ENCODE data around the gene EEF1AKMT2. TPM values are rescaled to one million over a fixed set of nuclear protein-coding genes. Genes with fewer than 3 reads are reported as not detected.

Gene EEF1AKMT2
- total and polyA plus RNA-seq, 2 of the 13 experiments (the other 11 are each of a cell fraction or from before 2014, with no cell fraction given), result 11.3 to 19.3 TPM

DNA sequence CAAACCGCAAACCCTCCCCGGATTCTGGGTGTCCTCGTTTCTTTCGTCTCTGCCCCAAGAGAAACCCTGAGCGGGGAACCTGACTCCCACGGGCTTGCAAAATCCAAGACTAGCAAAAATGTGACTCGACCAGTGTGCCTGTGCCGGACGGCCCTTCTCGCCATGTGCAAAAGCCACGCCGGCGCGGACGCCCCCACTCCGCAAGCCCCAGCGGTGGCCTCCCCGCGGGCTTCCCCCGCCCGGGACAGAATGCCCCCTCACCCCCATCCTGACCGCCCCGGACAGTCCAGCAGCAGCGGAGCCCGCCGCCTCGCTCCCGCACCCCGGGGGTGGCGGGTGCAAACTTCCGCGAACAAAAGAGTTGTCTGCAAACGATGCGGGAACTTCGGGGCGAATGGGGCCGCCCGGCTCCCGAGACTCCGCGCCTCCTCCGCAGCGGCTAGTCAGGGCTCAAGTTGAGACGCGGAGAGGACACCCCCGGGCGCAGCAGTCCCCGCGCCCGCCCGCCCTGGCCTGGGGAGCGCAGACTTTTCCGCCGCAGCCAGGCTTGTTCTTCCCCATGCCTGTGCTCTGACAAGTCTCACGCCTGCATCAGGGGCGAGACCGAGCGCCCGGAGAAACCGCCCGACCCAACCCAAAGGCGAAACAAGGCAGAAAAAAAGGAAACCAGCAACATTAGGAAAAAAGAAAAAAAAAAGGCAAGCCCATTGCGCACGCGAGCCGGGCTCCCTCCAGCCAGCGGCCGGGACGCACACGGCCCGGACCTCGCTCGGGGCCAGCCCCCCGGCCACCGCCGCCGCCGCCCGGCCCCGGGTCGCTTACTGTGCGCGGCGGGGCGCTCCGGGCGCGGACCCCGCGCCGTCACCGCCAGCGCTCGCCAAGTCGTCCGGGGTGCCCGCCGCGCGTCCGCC lies 48.2 kb downstream of the EEF1AKMT2 start (continued):
- TF ChIP-seq SCMH1 (CRISPR knock-in tag; IDR thresholded peaks at IDR 0.05; ENCODE audit: borderline replicate concordance) (no peak), KLF13 (CRISPR knock-in tag; IDR thresholded peaks at IDR 0.05) (no peak), CBX5 (CRISPR knock-in tag; IDR thresholded peaks at IDR 0.05; ENCODE audit: borderline replicate concordance) (no peak), CEBPG (CRISPR knock-in tag; IDR thresholded peaks at IDR 0.05) (no peak), ZFY (CRISPR knock-in tag; IDR thresholded peaks at IDR 0.05) (peak; percentile 22; the same call in 1 of the 2 replicates), ZNF557 (CRISPR knock-in tag; IDR thresholded peaks at IDR 0.05) (no peak), ZNF362 (CRISPR knock-in tag; IDR thresholded peaks at IDR 0.05; ENCODE audit: borderline replicate concordance) (no peak), ZNF747 (CRISPR knock-in tag; IDR thresholded peaks at IDR 0.05; ENCODE audit: borderline replicate concordance) (no peak), MYNN (CRISPR knock-in tag; IDR thresholded peaks at IDR 0.05; ENCODE audit: low read depth) (no peak), MAFG (CRISPR knock-in tag; IDR thresholded peaks at IDR 0.05) (no peak), SP140L (CRISPR knock-in tag; IDR thresholded peaks at IDR 0.05; ENCODE audit: borderline replicate concordance) (no peak), THYN1 (CRISPR knock-in tag; IDR thresholded peaks at IDR 0.05; ENCODE audit: borderline replicate concordance, low read depth) (no peak), ZNF136 (CRISPR knock-in tag; IDR thresholded peaks at IDR 0.05; ENCODE audit: low read depth) (no peak), JUN (CRISPR knock-in tag; IDR thresholded peaks at IDR 0.05) (no peak), RBM39 (IDR thresholded peaks at IDR 0.05; ENCODE audit: low read depth, low read length, poor library complexity, severe bottlenecking) (peak; percentile 75), LCORL (IDR thresholded peaks at IDR 0.05) (no peak), LCORL (CRISPR knock-in tag; IDR thresholded peaks at IDR 0.05) (0 out of 2 replicates have a peak, but pooled peaks have one; percentile 43), POLR2A (IDR thresholded peaks at IDR 0.05; ENCODE audit: insufficient read depth in 1 of 2, low read depth in 2 of 2, low read length in 2 of 2) (no peak), ZNF552 (CRISPR knock-in tag; IDR thresholded peaks at IDR 0.05; ENCODE audit: borderline replicate concordance) (no peak), ARID2 (CRISPR knock-in tag; IDR thresholded peaks at IDR 0.05; ENCODE audit: borderline replicate concordance) (no peak), HDAC1 (CRISPR knock-in tag; IDR thresholded peaks at IDR 0.05) (peak; percentile 26; the same call in 1 of the 2 replicates), GATAD1 (CRISPR knock-in tag; IDR thresholded peaks at IDR 0.05) (no peak), FOXM1 (CRISPR knock-in tag; IDR thresholded peaks at IDR 0.05) (no peak), ZNF576 (CRISPR knock-in tag; IDR thresholded peaks at IDR 0.05) (no peak)
- TF ChIP-seq, protein P1, sequence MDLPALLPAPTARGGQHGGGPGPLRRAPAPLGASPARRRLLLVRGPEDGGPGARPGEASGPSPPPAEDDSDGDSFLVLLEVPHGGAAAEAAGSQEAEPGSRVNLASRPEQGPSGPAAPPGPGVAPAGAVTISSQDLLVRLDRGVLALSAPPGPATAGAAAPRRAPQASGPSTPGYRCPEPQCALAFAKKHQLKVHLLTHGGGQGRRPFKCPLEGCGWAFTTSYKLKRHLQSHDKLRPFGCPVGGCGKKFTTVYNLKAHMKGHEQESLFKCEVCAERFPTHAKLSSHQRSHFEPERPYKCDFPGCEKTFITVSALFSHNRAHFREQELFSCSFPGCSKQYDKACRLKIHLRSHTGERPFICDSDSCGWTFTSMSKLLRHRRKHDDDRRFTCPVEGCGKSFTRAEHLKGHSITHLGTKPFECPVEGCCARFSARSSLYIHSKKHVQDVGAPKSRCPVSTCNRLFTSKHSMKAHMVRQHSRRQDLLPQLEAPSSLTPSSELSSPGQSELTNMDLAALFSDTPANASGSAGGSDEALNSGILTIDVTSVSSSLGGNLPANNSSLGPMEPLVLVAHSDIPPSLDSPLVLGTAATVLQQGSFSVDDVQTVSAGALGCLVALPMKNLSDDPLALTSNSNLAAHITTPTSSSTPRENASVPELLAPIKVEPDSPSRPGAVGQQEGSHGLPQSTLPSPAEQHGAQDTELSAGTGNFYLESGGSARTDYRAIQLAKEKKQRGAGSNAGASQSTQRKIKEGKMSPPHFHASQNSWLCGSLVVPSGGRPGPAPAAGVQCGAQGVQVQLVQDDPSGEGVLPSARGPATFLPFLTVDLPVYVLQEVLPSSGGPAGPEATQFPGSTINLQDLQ (CRISPR knock-in tag; IDR thresholded peaks at IDR 0.05), result no peak
- TF ChIP-seq, protein P2, sequence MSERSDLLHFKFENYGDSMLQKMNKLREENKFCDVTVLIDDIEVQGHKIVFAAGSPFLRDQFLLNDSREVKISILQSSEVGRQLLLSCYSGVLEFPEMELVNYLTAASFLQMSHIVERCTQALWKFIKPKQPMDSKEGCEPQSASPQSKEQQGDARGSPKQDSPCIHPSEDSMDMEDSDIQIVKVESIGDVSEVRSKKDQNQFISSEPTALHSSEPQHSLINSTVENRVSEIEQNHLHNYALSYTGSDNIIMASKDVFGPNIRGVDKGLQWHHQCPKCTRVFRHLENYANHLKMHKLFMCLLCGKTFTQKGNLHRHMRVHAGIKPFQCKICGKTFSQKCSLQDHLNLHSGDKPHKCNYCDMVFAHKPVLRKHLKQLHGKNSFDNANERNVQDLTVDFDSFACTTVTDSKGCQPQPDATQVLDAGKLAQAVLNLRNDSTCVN (CRISPR knock-in tag; IDR thresholded peaks at IDR 0.05; ENCODE audit: borderline replicate concordance), result no peak
